NB4 (cell line): ENCODE results near the gene DARS1.

Source experiments
- DNase-seq: peaks from one replicate; pipeline ENCODE4 v3.0.0; 2010; ENCODE audit warnings: low read depth
- H3K4me3 ChIP-seq: one replicate; pipeline ENCODE4 v1.5.1; 2011; ENCODE audit warnings: mild to moderate bottlenecking, low read depth, low read length, moderate library complexity
- MAX ChIP-seq: IDR thresholded peaks from 2 replicates; pipeline ENCODE4 v1.6.1; 2011; ENCODE audit warnings: low read depth, low read length
- MYC ChIP-seq: IDR thresholded peaks from 2 replicates; pipeline ENCODE4 v1.6.1; 2011; ENCODE audit warnings: low read depth, low read length
- POLR2A ChIP-seq: IDR thresholded peaks from 2 replicates; pipeline ENCODE4 v1.6.1; 2011; ENCODE audit warnings: mild to moderate bottlenecking; ENCODE audit not compliant: insufficient read length; ENCODE audit errors: extremely low read depth
- TF ChIP-seq, protein P1 (sequence below): IDR thresholded peaks from one replicate; pipeline ENCODE4 v1.5.1; 2012; ENCODE audit warnings: low read depth, low read length

Gene DARS1

GRCh38 chr2:135985018-135985825 is at the start of gene DARS1:
Gene DARS1, minus strand, starts transcription at chr2:135985626. Its CDS starts 158 bp downstream, at chr2:135985468.
- peak; percentile 96 for DNase-seq
- peak within 1 kb of the TSS; percentile 98 for H3K4me3 ChIP-seq
- TF ChIP-seq POLR2A, result peak; percentile 57
- peak; percentile 86 for TF ChIP-seq MAX
- TF ChIP-seq MYC, result peak; percentile 96
- TF ChIP-seq, protein P1, sequence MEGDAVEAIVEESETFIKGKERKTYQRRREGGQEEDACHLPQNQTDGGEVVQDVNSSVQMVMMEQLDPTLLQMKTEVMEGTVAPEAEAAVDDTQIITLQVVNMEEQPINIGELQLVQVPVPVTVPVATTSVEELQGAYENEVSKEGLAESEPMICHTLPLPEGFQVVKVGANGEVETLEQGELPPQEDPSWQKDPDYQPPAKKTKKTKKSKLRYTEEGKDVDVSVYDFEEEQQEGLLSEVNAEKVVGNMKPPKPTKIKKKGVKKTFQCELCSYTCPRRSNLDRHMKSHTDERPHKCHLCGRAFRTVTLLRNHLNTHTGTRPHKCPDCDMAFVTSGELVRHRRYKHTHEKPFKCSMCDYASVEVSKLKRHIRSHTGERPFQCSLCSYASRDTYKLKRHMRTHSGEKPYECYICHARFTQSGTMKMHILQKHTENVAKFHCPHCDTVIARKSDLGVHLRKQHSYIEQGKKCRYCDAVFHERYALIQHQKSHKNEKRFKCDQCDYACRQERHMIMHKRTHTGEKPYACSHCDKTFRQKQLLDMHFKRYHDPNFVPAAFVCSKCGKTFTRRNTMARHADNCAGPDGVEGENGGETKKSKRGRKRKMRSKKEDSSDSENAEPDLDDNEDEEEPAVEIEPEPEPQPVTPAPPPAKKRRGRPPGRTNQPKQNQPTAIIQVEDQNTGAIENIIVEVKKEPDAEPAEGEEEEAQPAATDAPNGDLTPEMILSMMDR, result no peak

GRCh38 chr2:136034629-136035028 is 49.2 kb upstream of the DARS1 start:
- H3K4me3 ChIP-seq, result no peak overlapping the region
- TF ChIP-seq MYC (no peak), POLR2A (no peak), MAX (no peak)
- TF ChIP-seq, protein P1, result no peak
- no peak for DNase-seq

- no peak overlapping the region for H3K4me3 ChIP-seq
- TF ChIP-seq, protein P1, result no peak
- TF ChIP-seq MYC (no peak), MAX (no peak), POLR2A (no peak)
- no peak for DNase-seq
Measured at GRCh38 chr2:136032817-136033535, 47.5 kb upstream of the DARS1 start.

GRCh38 chr2:136032192-136032591 is 46.8 kb upstream of the DARS1 start:
- TF ChIP-seq MAX (no peak), MYC (no peak), POLR2A (no peak)
- TF ChIP-seq, protein P1, result no peak
- no peak for DNase-seq
- H3K4me3 ChIP-seq, result no peak overlapping the region

GRCh38 chr2:136031711-136032110 is 46.3 kb upstream of the DARS1 start:
- TF ChIP-seq, protein P1, result no peak
- no peak for TF ChIP-seq MYC
- TF ChIP-seq MAX, result no peak
- TF ChIP-seq POLR2A, result no peak
- DNase-seq, result no peak

More at GRCh38 chr2:136031711-136032110, 46.3 kb upstream of the DARS1 start:
- no peak overlapping the region for H3K4me3 ChIP-seq
